Calu3 (cell line): Measurements from ENCODE around the gene SDE2. TPM values are rescaled to one million over a fixed set of nuclear protein-coding genes. Genes with fewer than 3 reads are reported as not detected.
"Not testable (repeated sequence)": the region's sequence is repeated elsewhere in the genome, so short reads cannot be mapped to it uniquely, and the experiment has no call there.

ENCODE experiments used
- BruUV-seq: library from RNA; stranded (reverse); fragments of 400-500 nt; replicated peaks from 2 replicates; lab custom pipeline; 2021; lab: Mats Ljungman, UMichigan
- CTCF ChIA-PET: fragments of 300-600 bp; sonication (Branson Sonifier 250); formaldehyde crosslinking; loops from one replicate; lab custom pipeline; 2022; ENCODE audit warnings: antibody characterized with exemption; lab: Charles Lee
- DNase-seq: peaks from one replicate; pipeline ENCODE4 v3.0.0; 2022
- H3K27ac Mint-ChIP-seq: one replicate; pipeline ENCODE4 v1.8.0; 2022; ENCODE audit warnings: mixed read lengths; ENCODE audit not compliant: unreplicated experiment
- H3K27me3 Mint-ChIP-seq: one replicate; pipeline ENCODE4 v1.8.0; 2022; ENCODE audit warnings: mixed read lengths; ENCODE audit not compliant: unreplicated experiment
- H3K36me3 Mint-ChIP-seq: one replicate; pipeline ENCODE4 v1.8.0; 2022; ENCODE audit warnings: mild to moderate bottlenecking, moderate library complexity, mixed read lengths; ENCODE audit not compliant: insufficient read depth, unreplicated experiment
- H3K4me1 Mint-ChIP-seq: one replicate; pipeline ENCODE4 v1.8.0; 2022; ENCODE audit warnings: mild to moderate bottlenecking, low read depth, mixed read lengths; ENCODE audit not compliant: unreplicated experiment
- H3K4me3 Mint-ChIP-seq: one replicate; pipeline ENCODE4 v1.8.0; 2022; ENCODE audit warnings: mild to moderate bottlenecking, low read depth, moderate library complexity, mixed read lengths; ENCODE audit not compliant: unreplicated experiment
- H3K9me3 Mint-ChIP-seq: one replicate; pipeline ENCODE4 v1.8.0; 2022; ENCODE audit warnings: low read depth, mixed read lengths; ENCODE audit not compliant: unreplicated experiment
- intact Hi-C: fragments of 100-400 bp; cut with micrococcal nuclease; formaldehyde crosslinking; loops from one replicate; pipeline ENCODE4 v1.10.0; 2022; ENCODE audit not compliant: unreplicated experiment
- total RNA-seq: library from RNA; stranded (reverse); gene quantifications from 2 replicates; pipeline ENCODE4 v1.2.3, GENCODE V29; 2022
- TF ChIP-seq, protein P1 (sequence below): fragments of 200-600 bp; IDR thresholded peaks from one replicate; pipeline ENCODE4 v1.8.0; 2022; ENCODE audit warnings: antibody characterized with exemption; ENCODE audit not compliant: unreplicated experiment

SDE2 gene
- total RNA-seq, 1 experiment from 2014 or later = 26.2 TPM

DNA sequence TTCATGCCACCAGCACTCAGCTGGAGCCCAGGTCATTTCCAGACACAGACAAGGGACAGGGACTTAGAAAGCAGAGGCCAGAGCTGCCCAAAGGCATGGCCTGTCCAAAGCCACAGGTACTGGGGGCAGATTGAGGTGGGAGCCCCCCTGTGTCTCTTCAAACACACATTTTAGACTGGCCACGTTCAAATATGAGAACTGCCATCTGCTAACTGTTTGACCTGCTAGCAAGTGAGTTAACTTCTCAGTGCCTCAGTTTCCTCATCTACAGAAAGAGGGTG, 57.3 kb downstream of the SDE2 start:
- BruUV-seq = no TSS peak

DNA sequence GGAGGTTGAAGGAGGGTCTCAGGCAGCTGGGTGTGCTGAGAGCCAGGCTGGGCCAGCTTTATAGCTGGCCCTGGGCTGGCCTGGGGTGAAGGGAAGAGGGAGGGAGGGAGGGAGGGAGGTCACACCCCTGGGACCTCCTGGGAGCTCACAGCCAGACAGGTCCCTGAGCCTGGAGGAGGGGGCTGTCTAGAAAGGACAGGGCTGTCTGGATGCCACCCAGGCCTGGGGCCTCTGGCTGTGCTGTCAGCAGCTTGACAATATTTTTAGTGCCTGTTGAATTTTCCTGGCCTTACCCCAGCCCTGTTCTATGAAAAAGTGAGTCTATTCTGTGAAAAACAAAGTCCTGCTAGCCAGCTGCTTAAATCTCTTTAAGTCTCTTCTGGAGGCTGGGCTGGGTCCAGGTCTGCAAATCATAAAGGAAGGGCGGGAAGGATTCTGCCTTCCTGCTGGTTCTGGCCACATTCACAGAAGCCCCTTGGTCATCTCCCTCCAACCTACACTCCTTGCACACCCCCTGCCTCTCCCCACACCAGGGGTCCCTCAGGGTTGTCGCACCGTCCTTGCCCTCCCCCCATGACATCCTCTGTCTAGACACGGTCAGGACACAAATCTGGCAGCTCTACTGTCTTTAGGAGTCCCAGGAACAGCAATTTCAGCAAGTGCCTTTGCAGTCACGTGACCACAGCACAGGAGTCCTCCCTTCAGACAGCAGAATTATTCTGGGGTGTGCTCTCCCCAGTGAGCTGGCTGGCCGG, 57.8 kb downstream of the SDE2 start, which contains the start of gene LEFTY2:
Gene LEFTY2, minus strand, starts transcription at position 34 of the 755 bp plus-strand sequence. CDS start 80 bp downstream, outside the sequence.
- Mint-ChIP-seq H3K4me1 (no peaks in the 10 kb centered on the region), H3K36me3 (no peaks in the 10 kb centered on the region), H3K9me3 (no peaks in the 10 kb centered on the region), H3K4me3 (no peak within 1 kb of the TSS), H3K27me3 (peaks cover 20% of the 10 kb centered on the region), H3K27ac (no peak within 1 kb of the TSS)
- intact Hi-C loops = no loop called here
- BruUV-seq = no TSS peak
- TF ChIP-seq, protein P1, sequence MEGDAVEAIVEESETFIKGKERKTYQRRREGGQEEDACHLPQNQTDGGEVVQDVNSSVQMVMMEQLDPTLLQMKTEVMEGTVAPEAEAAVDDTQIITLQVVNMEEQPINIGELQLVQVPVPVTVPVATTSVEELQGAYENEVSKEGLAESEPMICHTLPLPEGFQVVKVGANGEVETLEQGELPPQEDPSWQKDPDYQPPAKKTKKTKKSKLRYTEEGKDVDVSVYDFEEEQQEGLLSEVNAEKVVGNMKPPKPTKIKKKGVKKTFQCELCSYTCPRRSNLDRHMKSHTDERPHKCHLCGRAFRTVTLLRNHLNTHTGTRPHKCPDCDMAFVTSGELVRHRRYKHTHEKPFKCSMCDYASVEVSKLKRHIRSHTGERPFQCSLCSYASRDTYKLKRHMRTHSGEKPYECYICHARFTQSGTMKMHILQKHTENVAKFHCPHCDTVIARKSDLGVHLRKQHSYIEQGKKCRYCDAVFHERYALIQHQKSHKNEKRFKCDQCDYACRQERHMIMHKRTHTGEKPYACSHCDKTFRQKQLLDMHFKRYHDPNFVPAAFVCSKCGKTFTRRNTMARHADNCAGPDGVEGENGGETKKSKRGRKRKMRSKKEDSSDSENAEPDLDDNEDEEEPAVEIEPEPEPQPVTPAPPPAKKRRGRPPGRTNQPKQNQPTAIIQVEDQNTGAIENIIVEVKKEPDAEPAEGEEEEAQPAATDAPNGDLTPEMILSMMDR = no peak
- DNase-seq = no peak
- CTCF ChIA-PET = interaction anchor here (0.6 to 1.5 kb wide), 2 partner anchors 120 to 164 kb away, joined by 3 to 4 read pairs; partner anchors contain the start of gene SRP9

More for the DNA sequence above, 57.3 kb downstream of the SDE2 start:
- CTCF ChIA-PET = interaction anchor here (1.5 kb wide), 1 partner anchor 165 kb away, joined by 3 read pairs; the partner anchor contains the start of gene SRP9
- intact Hi-C loops = no loop called here
- no peak overlapping the region for H3K27ac Mint-ChIP-seq
- DNase-seq = no peak
- H3K27me3 Mint-ChIP-seq = peaks cover 26% of the 10 kb centered on the region
- H3K9me3 Mint-ChIP-seq = no peaks in the 10 kb centered on the region
- no peaks in the 10 kb centered on the region for H3K4me1 Mint-ChIP-seq
- H3K4me3 Mint-ChIP-seq = no peak overlapping the region
- no peaks in the 10 kb centered on the region for H3K36me3 Mint-ChIP-seq
- TF ChIP-seq, protein P1 = no peak

DNA sequence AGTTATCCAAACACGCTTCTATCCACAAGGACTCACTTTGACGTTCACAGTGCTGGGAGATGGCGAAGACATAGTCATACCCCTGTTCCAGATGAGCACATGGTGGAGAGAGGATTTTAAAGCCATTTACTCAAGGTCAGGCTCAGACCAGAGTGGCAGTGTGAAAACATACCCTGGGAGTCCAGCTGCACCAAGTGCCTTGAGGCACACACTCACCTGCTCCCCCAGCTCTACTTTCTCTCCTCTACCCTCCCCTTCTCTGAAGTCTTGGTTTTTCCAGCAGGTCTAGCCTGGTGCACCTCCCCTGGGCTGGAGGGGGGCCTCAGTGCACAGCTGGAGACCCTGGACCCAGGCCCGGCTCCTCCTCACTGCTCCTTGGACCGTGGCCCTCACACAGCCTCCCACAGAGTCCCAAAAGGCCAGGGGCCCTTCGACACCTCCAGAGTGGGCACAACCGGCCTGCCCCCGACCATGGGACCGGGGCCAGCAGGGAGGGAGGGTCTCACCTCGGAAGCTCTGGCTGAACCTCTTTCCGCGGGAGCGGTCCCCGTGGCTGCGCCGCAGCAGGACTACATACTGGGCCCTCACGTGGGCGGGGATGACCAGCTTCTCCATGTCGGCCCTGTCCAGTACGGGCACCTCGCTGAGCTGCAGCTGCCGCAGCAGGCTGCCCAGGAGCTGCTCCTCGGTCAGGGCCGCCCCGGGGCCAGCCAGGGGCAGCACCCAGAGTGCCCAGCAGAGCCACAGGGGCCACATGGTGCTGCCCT, 58.6 kb downstream of the SDE2 start:
- Mint-ChIP-seq H3K27me3 (peaks cover 12% of the 10 kb centered on the region), H3K9me3 (no peaks in the 10 kb centered on the region), H3K4me1 (no peaks in the 10 kb centered on the region), H3K36me3 (no peaks in the 10 kb centered on the region), H3K27ac (no peak overlapping the region), H3K4me3 (no peak overlapping the region)
- no TSS peak for BruUV-seq
- CTCF ChIA-PET = interaction anchor here (0.6 kb wide), 1 partner anchor 119 kb away, joined by 4 read pairs; no protein-coding TSS in a partner anchor
- TF ChIP-seq, protein P1 = no peak
- intact Hi-C loops = no loop called here
- no peak for DNase-seq

DNA sequence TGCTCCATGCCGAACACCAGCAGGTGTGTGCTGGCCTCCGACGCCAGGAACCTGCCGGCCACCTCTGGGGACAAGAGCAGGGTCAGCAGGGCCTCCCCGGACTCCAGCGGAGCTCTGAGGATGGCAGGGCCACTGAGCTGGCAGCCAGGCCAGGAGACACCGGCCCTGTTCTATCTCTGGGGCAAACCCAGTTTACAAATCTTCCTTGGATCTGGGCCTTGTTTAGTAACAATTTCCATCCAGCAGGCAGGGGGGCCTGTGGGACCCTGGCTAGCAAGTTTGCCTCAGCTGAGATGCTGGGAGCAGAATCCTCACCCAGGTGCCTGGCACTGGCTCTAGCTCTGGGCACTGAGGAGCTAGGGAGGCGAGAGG, 59.2 kb downstream of the SDE2 start:
- H3K27ac Mint-ChIP-seq, intact Hi-C loops, DNase-seq, H3K9me3 Mint-ChIP-seq, BruUV-seq, H3K4me3 Mint-ChIP-seq, H3K27me3 Mint-ChIP-seq, H3K4me1 Mint-ChIP-seq, H3K36me3 Mint-ChIP-seq: not testable (repeated sequence)
- CTCF ChIA-PET = interaction anchor here (1.1 kb wide), 1 partner anchor 23 kb away, joined by 5 read pairs; no protein-coding TSS in a partner anchor

DNA sequence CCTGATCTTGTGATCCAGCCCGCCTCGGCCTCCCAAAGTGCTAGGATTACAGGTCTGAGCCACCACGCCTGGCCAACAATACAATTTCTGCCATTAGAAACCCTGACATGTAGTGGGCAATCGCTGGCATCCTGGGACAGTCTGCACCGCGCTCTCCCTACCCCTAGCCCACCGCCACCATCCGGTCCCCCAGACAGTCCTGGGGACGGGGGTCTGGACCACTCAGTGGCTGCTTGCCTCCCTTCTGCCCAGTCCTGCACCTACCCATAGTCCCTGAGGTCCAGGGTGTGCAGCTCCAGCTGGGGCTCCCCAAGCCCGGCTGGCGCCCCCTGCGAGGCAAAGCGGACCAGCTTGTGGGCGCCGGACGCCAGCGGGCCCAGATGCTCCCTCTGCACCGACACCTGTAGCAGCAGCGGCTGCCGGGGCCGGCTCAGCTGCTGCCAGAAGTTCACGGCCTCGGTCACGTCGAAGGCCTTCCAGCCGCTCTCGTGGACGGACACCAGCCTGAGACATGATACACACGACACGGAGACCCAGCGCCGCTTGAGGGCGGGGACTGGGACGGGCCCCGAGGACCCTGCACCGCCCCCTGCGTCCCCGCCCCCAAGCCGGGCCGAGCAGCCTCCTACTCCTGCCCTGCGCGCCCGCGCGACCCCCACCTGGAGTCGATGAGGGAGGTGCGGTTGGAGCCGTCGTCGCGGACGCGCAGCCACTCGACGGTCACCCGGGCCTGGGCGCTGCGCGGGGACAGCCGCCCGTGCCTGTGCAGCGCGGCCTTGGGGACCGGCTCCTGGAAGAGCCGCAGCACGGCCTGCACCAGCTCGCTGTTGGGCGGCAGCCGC, 59.8 kb downstream of the SDE2 start:
- H3K27me3 Mint-ChIP-seq, intact Hi-C loops, DNase-seq, H3K9me3 Mint-ChIP-seq, H3K27ac Mint-ChIP-seq, BruUV-seq, H3K36me3 Mint-ChIP-seq, H3K4me1 Mint-ChIP-seq, H3K4me3 Mint-ChIP-seq: not testable (repeated sequence)
- CTCF ChIA-PET = interaction anchor here (0.6 to 1.1 kb wide), 2 partner anchors 18 to 23 kb away, joined by 5 to 6 read pairs; no protein-coding TSS in a partner anchor
